Keratinocyte (primary cell): Measurements from ENCODE around the gene DMRT1.

Experiments
- CTCF ChIP-seq, 3 experiments: IDR thresholded peaks in 1 of 3; conservative IDR thresholded peaks in 1 of 3; optimal IDR thresholded peaks in 1 of 3; 2 replicates in 2 of 3; 3 replicates in 1 of 3; pipeline versions ENCODE3 to v1.5.1; 2011; ENCODE audit warnings: low read length in 3 of 3, mild to moderate bottlenecking in 3 of 3, moderate library complexity in 2 of 3, control low read depth in 1 of 3, inconsistent platforms in 1 of 3; ENCODE audit not compliant: insufficient read depth in 2 of 3; ENCODE audit errors: extremely low read depth in 1 of 3
- EZH2 ChIP-seq: IDR thresholded peaks from one replicate; pipeline ENCODE4 v1.6.1; 2012; ENCODE audit warnings: inconsistent platforms, mild to moderate bottlenecking, low read length, moderate library complexity

- TF ChIP-seq CTCF (optimal IDR thresholded peaks at IDR 0.05 in 1 of 3, IDR thresholded peaks at IDR 0.05 in 1 of 3, conservative IDR thresholded peaks at IDR 0.05 in 1 of 3; ENCODE audit: extremely low read depth in 1 of 3, insufficient read depth in 2 of 3, low read length in 3 of 3) (no peak), EZH2 (no peak)
These were observed 58.1 kb downstream of the DMRT1 start for GRCh38 chr9:899440-900184.
